ENCODE measurements around the gene IL17RD. TPM values are rescaled to one million over a fixed set of nuclear protein-coding genes. Genes with fewer than 3 reads are reported as not detected.

IL17RD gene
- total RNA-seq, 5 donors from 2014 or later (not counting 1 experiment from before 2014, with no cell fraction given), result 0.05 to 0.38 (median 0.10) TPM; not detected in 1

GRCh38 chr3:57135964-57136719 lies 29.0 kb downstream of the IL17RD start:
- H3K27ac ChIP-seq (ENCODE audit: low read length), result no peak overlapping the region
- CTCF ChIA-PET, result interaction anchor here in 1 of 2 donors (0.6 kb wide), 2 partner anchors 58 to 577 kb away, joined by 3 read pairs; no protein-coding TSS in a partner anchor
- no CpG with 5 or more reads among the region's 5 CpGs for WGBS (ENCODE audit: insufficient coverage)

GRCh38 chr3:57133157-57133556 lies 32.0 kb downstream of the IL17RD start:
- CTCF ChIA-PET, result no interaction called here
- H3K36me3 Mint-ChIP-seq, result no peaks in the 10 kb centered on the region

More at GRCh38 chr3:57135964-57136719, 29.0 kb downstream of the IL17RD start:
- H3K9me3 ChIP-seq, result no peaks in the 10 kb centered on the region
- H3K4me1 ChIP-seq (ENCODE audit: control insufficient read depth in 1 of 2, extremely low read depth in 1 of 2, insufficient read depth in 2 of 2, low read length in 2 of 2), result no peaks in the 10 kb centered on the region
- peaks cover 2 to 12% of the 10 kb centered on the region in 2 experiments for H3K27me3 ChIP-seq (replicated peaks in 1 of 2; ENCODE audit: control insufficient read depth in 2 of 2, extremely low read depth in 1 of 2, insufficient read depth in 2 of 2, low read length in 1 of 2)
- H3K36me3 ChIP-seq (ENCODE audit: control insufficient read depth in 2 of 2, extremely low read depth in 1 of 2, insufficient read depth in 1 of 2, low read length in 1 of 2), result no peaks in the 10 kb centered on the region
- Mint-ChIP-seq H3K4me1 (no peaks in the 10 kb centered on the region), H3K4me3 (no peak overlapping the region), H3K27ac (no peak overlapping the region), H3K36me3 (no peaks in the 10 kb centered on the region), H3K27me3 (peaks cover 8 to 12% of the 10 kb centered on the region in 2 donors), H3K9me3 (no peaks in the 10 kb centered on the region)
- H3K4me3 ChIP-seq (ENCODE audit: control insufficient read depth in 1 of 2, extremely low read depth in 1 of 2, low read length in 1 of 2), result no peak overlapping the region
- POLR2A ChIA-PET, result no interaction called here
- no peak for DNase-seq
- no peak for ATAC-seq (replicated peaks in 1 of 4)

GRCh38 chr3:57132674-57133073 lies 32.5 kb downstream of the IL17RD start:
- peaks cover 0 to 3% of the 10 kb centered on the region in 2 experiments for H3K4me1 ChIP-seq (ENCODE audit: control insufficient read depth in 1 of 2, extremely low read depth in 1 of 2, insufficient read depth in 2 of 2, low read length in 2 of 2)
- no peak overlapping the region for H3K4me3 ChIP-seq (ENCODE audit: control insufficient read depth in 1 of 2, extremely low read depth in 1 of 2, low read length in 1 of 2)
- H3K27me3 ChIP-seq (replicated peaks in 1 of 2; ENCODE audit: control insufficient read depth in 2 of 2, extremely low read depth in 1 of 2, insufficient read depth in 2 of 2, low read length in 1 of 2), result peaks cover 0 to 12% of the 10 kb centered on the region in 2 experiments
- H3K27me3 Mint-ChIP-seq, result peaks cover under 1 to 10% of the 10 kb centered on the region in 2 donors
- no peaks in the 10 kb centered on the region for H3K9me3 Mint-ChIP-seq
- ATAC-seq (replicated peaks in 1 of 4), result no peak
- DNase-seq, result no peak
- WGBS (ENCODE audit: insufficient coverage), result no CpG with 5 or more reads among the region's 2 CpGs
- no peaks in the 10 kb centered on the region for H3K9me3 ChIP-seq
- no peaks in the 10 kb centered on the region for H3K36me3 ChIP-seq (ENCODE audit: control insufficient read depth in 2 of 2, extremely low read depth in 1 of 2, insufficient read depth in 1 of 2, low read length in 1 of 2)
- H3K27ac ChIP-seq (ENCODE audit: low read length), result no peak overlapping the region
- H3K4me3 Mint-ChIP-seq, result no peak overlapping the region
- POLR2A ChIA-PET, result no interaction called here
- H3K4me1 Mint-ChIP-seq, result peaks cover 0 to 9% (median 0%) of the 10 kb centered on the region in 3 donors
- H3K36me3 Mint-ChIP-seq, result no peaks in the 10 kb centered on the region
- CTCF ChIA-PET, result no interaction called here
- no peak overlapping the region for H3K27ac Mint-ChIP-seq

More at GRCh38 chr3:57133157-57133556, 32.0 kb downstream of the IL17RD start:
- Mint-ChIP-seq H3K27me3 (peaks cover 5 to 14% of the 10 kb centered on the region in 2 donors), H3K4me1 (peaks cover 0 to 9% (median 0%) of the 10 kb centered on the region in 3 donors), H3K4me3 (no peak overlapping the region), H3K9me3 (no peaks in the 10 kb centered on the region), H3K27ac (no peak overlapping the region)
- Histone ChIP-seq H3K27ac (ENCODE audit: low read length) (no peak overlapping the region), H3K27me3 (replicated peaks in 1 of 2; ENCODE audit: control insufficient read depth in 2 of 2, extremely low read depth in 1 of 2, insufficient read depth in 2 of 2, low read length in 1 of 2) (peaks cover 0 to 12% of the 10 kb centered on the region in 2 experiments), H3K9me3 (no peaks in the 10 kb centered on the region), H3K4me3 (ENCODE audit: control insufficient read depth in 1 of 2, extremely low read depth in 1 of 2, low read length in 1 of 2) (no peak overlapping the region), H3K4me1 (ENCODE audit: control insufficient read depth in 1 of 2, extremely low read depth in 1 of 2, insufficient read depth in 2 of 2, low read length in 2 of 2) (peaks cover 0 to 3% of the 10 kb centered on the region in 2 experiments), H3K36me3 (ENCODE audit: control insufficient read depth in 2 of 2, extremely low read depth in 1 of 2, insufficient read depth in 1 of 2, low read length in 1 of 2) (no peaks in the 10 kb centered on the region)
- DNase-seq, result no peak
- WGBS (ENCODE audit: insufficient coverage), result 87% methylated on average over 4 of the region's 4 CpGs
- POLR2A ChIA-PET, result interaction anchor here in 1 of 2 donors (0.5 kb wide), 1 partner anchor 496 kb away, joined by 3 read pairs; no protein-coding TSS in a partner anchor
- ATAC-seq (replicated peaks in 1 of 4), result no peak

- Histone ChIP-seq H3K27me3 (replicated peaks in 1 of 2; ENCODE audit: control insufficient read depth in 2 of 2, extremely low read depth in 1 of 2, insufficient read depth in 2 of 2, low read length in 1 of 2) (peaks cover 0 to 14% of the 10 kb centered on the region in 2 experiments), H3K36me3 (ENCODE audit: control insufficient read depth in 2 of 2, extremely low read depth in 1 of 2, insufficient read depth in 1 of 2, low read length in 1 of 2) (no peaks in the 10 kb centered on the region), H3K4me3 (ENCODE audit: control insufficient read depth in 1 of 2, extremely low read depth in 1 of 2, low read length in 1 of 2) (no peak overlapping the region), H3K27ac (ENCODE audit: low read length) (no peak overlapping the region), H3K4me1 (ENCODE audit: control insufficient read depth in 1 of 2, extremely low read depth in 1 of 2, insufficient read depth in 2 of 2, low read length in 2 of 2) (peaks cover 0 to 3% of the 10 kb centered on the region in 2 experiments), H3K9me3 (no peaks in the 10 kb centered on the region)
- H3K4me1 Mint-ChIP-seq, result peaks cover 0 to 9% (median 0%) of the 10 kb centered on the region in 3 donors
- H3K27ac Mint-ChIP-seq, result no peak overlapping the region
- ChIA-PET POLR2A (no interaction called here), CTCF (no interaction called here)
- 100% methylated on average over 3 of the region's 4 CpGs for WGBS (ENCODE audit: insufficient coverage)
- no peak overlapping the region for H3K4me3 Mint-ChIP-seq
- H3K36me3 Mint-ChIP-seq, result no peaks in the 10 kb centered on the region
- H3K9me3 Mint-ChIP-seq, result no peaks in the 10 kb centered on the region
- DNase-seq, result no peak
- no peak for ATAC-seq (replicated peaks in 1 of 4)
- H3K27me3 Mint-ChIP-seq, result peaks cover 0 to 8% of the 10 kb centered on the region in 2 donors
These were observed 34.0 kb downstream of the IL17RD start for GRCh38 chr3:57131210-57131588.

- no peak for ATAC-seq (replicated peaks in 1 of 4)
- H3K27me3 ChIP-seq (replicated peaks in 1 of 2; ENCODE audit: control insufficient read depth in 2 of 2, extremely low read depth in 1 of 2, insufficient read depth in 2 of 2, low read length in 1 of 2), result peaks cover 0 to 13% of the 10 kb centered on the region in 2 experiments
- peaks cover 0 to 3% of the 10 kb centered on the region in 2 experiments for H3K4me1 ChIP-seq (ENCODE audit: control insufficient read depth in 1 of 2, extremely low read depth in 1 of 2, insufficient read depth in 2 of 2, low read length in 2 of 2)
- CTCF ChIA-PET, result no interaction called here
- WGBS (ENCODE audit: insufficient coverage), result 40% methylated on average over 11 of the region's 14 CpGs
- H3K27me3 Mint-ChIP-seq, result peaks cover 0 to 8% of the 10 kb centered on the region in 2 donors
- no peaks in the 10 kb centered on the region for H3K9me3 Mint-ChIP-seq
- H3K36me3 Mint-ChIP-seq, result no peaks in the 10 kb centered on the region
- H3K4me3 ChIP-seq (ENCODE audit: control insufficient read depth in 1 of 2, extremely low read depth in 1 of 2, low read length in 1 of 2), result no peak overlapping the region
- H3K27ac ChIP-seq (ENCODE audit: low read length), result no peak overlapping the region
- no peak for DNase-seq
- POLR2A ChIA-PET, result no interaction called here
- no peak overlapping the region for H3K27ac Mint-ChIP-seq
- H3K4me1 Mint-ChIP-seq, result peaks cover 0 to 9% (median 0%) of the 10 kb centered on the region in 3 donors
- no peak overlapping the region for H3K4me3 Mint-ChIP-seq
- H3K36me3 ChIP-seq (ENCODE audit: control insufficient read depth in 2 of 2, extremely low read depth in 1 of 2, insufficient read depth in 1 of 2, low read length in 1 of 2), result no peaks in the 10 kb centered on the region
- no peaks in the 10 kb centered on the region for H3K9me3 ChIP-seq
These were observed 34.5 kb downstream of the IL17RD start for GRCh38 chr3:57130571-57131209.

- no peaks in the 10 kb centered on the region for H3K36me3 ChIP-seq (ENCODE audit: control insufficient read depth in 2 of 2, extremely low read depth in 1 of 2, insufficient read depth in 1 of 2, low read length in 1 of 2)
- H3K27ac ChIP-seq (ENCODE audit: low read length), result no peak overlapping the region
- CTCF ChIA-PET, result no interaction called here
- no peaks in the 10 kb centered on the region for H3K36me3 Mint-ChIP-seq
- no peak overlapping the region for H3K4me3 Mint-ChIP-seq
- POLR2A ChIA-PET, result no interaction called here
- ATAC-seq (replicated peaks in 1 of 4) (no peak), DNase-seq (no peak)
- no peak overlapping the region for H3K27ac Mint-ChIP-seq
- peaks cover 0 to 3% of the 10 kb centered on the region in 2 experiments for H3K4me1 ChIP-seq (ENCODE audit: control insufficient read depth in 1 of 2, extremely low read depth in 1 of 2, insufficient read depth in 2 of 2, low read length in 2 of 2)
- H3K27me3 ChIP-seq (replicated peaks in 1 of 2; ENCODE audit: control insufficient read depth in 2 of 2, extremely low read depth in 1 of 2, insufficient read depth in 2 of 2, low read length in 1 of 2), result peaks cover 0 to 10% of the 10 kb centered on the region in 2 experiments
- 80% methylated on average over 5 of the region's 14 CpGs for WGBS (ENCODE audit: insufficient coverage)
- H3K27me3 Mint-ChIP-seq, result peaks cover 0 to 7% of the 10 kb centered on the region in 2 donors
- no peaks in the 10 kb centered on the region for H3K9me3 Mint-ChIP-seq
- peaks cover 0 to 9% (median 0%) of the 10 kb centered on the region in 3 donors for H3K4me1 Mint-ChIP-seq
- no peaks in the 10 kb centered on the region for H3K9me3 ChIP-seq
- H3K4me3 ChIP-seq (ENCODE audit: control insufficient read depth in 1 of 2, extremely low read depth in 1 of 2, low read length in 1 of 2), result no peak overlapping the region
These were observed 36.1 kb downstream of the IL17RD start for GRCh38 chr3:57128826-57129667.
